Liver (tissue), 3 donors: ENCODE measurements around the gene TRNAU1AP.

Experiments
- CTCF ChIP-seq: fragments of 150-350 bp; IDR thresholded peaks from 2 replicates; pipeline ENCODE4 v1.5.1; 2017; ENCODE audit warnings: improper control_type of control experiment, low read depth, low read length; ENCODE audit not compliant: missing input control
- EGR1 ChIP-seq, 2 donors: IDR thresholded peaks; 2 replicates each; pipeline ENCODE4 v1.6.1; 2016 to 2018; ENCODE audit warnings: antibody characterized with exemption in 2 of 2, low read depth in 2 of 2
- JUND ChIP-seq, 2 donors: IDR thresholded peaks; 2 replicates each; pipeline ENCODE4 v1.6.1; 2016; ENCODE audit warnings: antibody characterized with exemption in 2 of 2
- MAX ChIP-seq: IDR thresholded peaks from 2 replicates; pipeline ENCODE4 v1.6.1; 2016; ENCODE audit warnings: antibody characterized with exemption
- RAD21 ChIP-seq, 2 donors: IDR thresholded peaks; 2 replicates each; pipeline ENCODE4 v1.6.1; 2016; ENCODE audit warnings: antibody characterized with exemption in 2 of 2, mild to moderate bottlenecking in 2 of 2
- REST ChIP-seq: IDR thresholded peaks from 2 replicates; pipeline ENCODE4 v1.6.1; 2016; ENCODE audit warnings: antibody characterized with exemption, mild to moderate bottlenecking
- YY1 ChIP-seq: IDR thresholded peaks from 2 replicates; pipeline ENCODE4 v1.6.1; 2016; ENCODE audit warnings: antibody characterized with exemption, mild to moderate bottlenecking
- donor health status: healthy.
- donor health status: healthy.

- no peak for TF ChIP-seq RAD21 (IDR thresholded peaks at IDR 0.05)
- no peak for TF ChIP-seq CTCF
- no peak for TF ChIP-seq EGR1 (IDR thresholded peaks at IDR 0.05; ENCODE audit: low read depth in 2 of 2)
- no peak for TF ChIP-seq JUND (IDR thresholded peaks at IDR 0.05)
- no peak for TF ChIP-seq YY1
- TF ChIP-seq MAX, result no peak
- TF ChIP-seq REST, result no peak
These were observed 34.0 kb upstream of the TRNAU1AP start for GRCh38 chr1:28518745-28519341.
